AG04450 (cell line): ENCODE data around the gene KRT4. TPM values are rescaled to one million over a fixed set of nuclear protein-coding genes. Genes with fewer than 3 reads are reported as not detected.

Experiments used
- CTCF ChIA-PET: fragments of 300-600, 350-600 bp; formaldehyde crosslinking; extraction: SDS; loops from one replicate; lab custom pipeline; 2022; ENCODE audit warnings: antibody characterized with exemption, inconsistent platforms; lab: Charles Lee
- POLR2A ChIA-PET: fragments of 350-600 bp; formaldehyde crosslinking; extraction: SDS; loops from one replicate; lab custom pipeline; 2021; ENCODE audit warnings: antibody characterized with exemption, inconsistent platforms; lab: Yijun Ruan, JAX
- DNase-seq: peaks from one replicate; pipeline ENCODE4 v3.0.0-alpha.2; 2011; ENCODE audit warnings: low read depth, low spot score
- H3K27ac ChIP-seq: one replicate; pipeline ENCODE4 v1.5.1; 2012; ENCODE audit warnings: low read depth, low read length, control low read depth
- H3K27me3 ChIP-seq: one replicate; pipeline ENCODE4 v1.6.0; 2012; ENCODE audit warnings: low read length; ENCODE audit not compliant: control insufficient read depth, insufficient read depth
- H3K4me3 ChIP-seq: 2 replicates; pipeline ENCODE4 v1.5.1; 2011; ENCODE audit warnings: mild to moderate bottlenecking, low read depth, low read length, control low read depth
- H3K9me3 ChIP-seq: 2 replicates; pipeline ENCODE4 v1.5.1; 2012; ENCODE audit warnings: low read length; ENCODE audit not compliant: control insufficient read depth, insufficient read depth
- polyA plus RNA-seq: library from polyadenylated mRNA; depleted of rRNA; stranded (reverse); fragments of >200 nt; gene quantifications from 2 replicates; pipeline ENCODE4 v1.2.3, GENCODE V29; 2011
- TF ChIP-seq, protein P1 (sequence below): IDR thresholded peaks from 2 replicates; pipeline ENCODE4 v1.5.1; 2011; ENCODE audit warnings: low read depth, low read length, control low read depth, inconsistent platforms

Gene KRT4
- polyA plus RNA-seq, 1 experiment, result 0.16 TPM

DNA sequence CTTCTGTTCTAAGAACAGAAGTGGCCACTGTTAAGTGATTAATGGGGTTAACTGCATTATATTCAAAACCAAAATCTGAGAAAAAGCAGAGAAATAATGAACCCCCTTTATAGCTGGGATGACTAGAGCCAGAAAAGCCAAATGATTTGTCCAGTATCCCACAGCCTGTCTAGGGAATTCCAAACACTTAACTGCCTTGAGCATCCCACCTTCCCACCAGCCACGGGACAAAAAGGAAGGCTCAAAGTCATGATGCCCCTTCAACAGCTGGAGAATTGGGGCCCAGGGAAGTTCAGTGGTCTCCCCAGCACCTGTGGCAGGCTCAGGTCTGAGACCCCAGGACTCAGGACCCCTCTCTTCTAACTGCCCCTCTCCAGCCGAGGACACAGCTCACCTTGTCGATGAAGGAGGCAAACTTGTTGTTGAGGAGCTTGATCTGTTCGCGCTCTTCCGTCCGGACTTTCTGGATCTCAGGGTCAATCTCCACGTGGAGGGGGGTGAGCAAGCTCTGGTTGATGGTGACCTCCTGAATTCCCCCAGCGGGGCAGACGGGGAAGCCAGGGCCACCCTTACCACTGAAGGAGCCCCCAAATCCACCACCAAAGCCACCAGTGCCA lies 605 bp downstream of the KRT4 start:
- no peak overlapping the region for H3K27ac ChIP-seq
- TF ChIP-seq, protein P1, sequence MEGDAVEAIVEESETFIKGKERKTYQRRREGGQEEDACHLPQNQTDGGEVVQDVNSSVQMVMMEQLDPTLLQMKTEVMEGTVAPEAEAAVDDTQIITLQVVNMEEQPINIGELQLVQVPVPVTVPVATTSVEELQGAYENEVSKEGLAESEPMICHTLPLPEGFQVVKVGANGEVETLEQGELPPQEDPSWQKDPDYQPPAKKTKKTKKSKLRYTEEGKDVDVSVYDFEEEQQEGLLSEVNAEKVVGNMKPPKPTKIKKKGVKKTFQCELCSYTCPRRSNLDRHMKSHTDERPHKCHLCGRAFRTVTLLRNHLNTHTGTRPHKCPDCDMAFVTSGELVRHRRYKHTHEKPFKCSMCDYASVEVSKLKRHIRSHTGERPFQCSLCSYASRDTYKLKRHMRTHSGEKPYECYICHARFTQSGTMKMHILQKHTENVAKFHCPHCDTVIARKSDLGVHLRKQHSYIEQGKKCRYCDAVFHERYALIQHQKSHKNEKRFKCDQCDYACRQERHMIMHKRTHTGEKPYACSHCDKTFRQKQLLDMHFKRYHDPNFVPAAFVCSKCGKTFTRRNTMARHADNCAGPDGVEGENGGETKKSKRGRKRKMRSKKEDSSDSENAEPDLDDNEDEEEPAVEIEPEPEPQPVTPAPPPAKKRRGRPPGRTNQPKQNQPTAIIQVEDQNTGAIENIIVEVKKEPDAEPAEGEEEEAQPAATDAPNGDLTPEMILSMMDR, result no peak
- ChIA-PET POLR2A (no interaction called here), CTCF (interaction anchor here (1.0 kb wide), 1 partner anchor 441 kb away, joined by 3 read pairs; no protein-coding TSS in a partner anchor)
- no peak overlapping the region for H3K4me3 ChIP-seq
- H3K9me3 ChIP-seq, result no peaks in the 10 kb centered on the region
- peaks cover 18% of the 10 kb centered on the region for H3K27me3 ChIP-seq
- no peak for DNase-seq

DNA sequence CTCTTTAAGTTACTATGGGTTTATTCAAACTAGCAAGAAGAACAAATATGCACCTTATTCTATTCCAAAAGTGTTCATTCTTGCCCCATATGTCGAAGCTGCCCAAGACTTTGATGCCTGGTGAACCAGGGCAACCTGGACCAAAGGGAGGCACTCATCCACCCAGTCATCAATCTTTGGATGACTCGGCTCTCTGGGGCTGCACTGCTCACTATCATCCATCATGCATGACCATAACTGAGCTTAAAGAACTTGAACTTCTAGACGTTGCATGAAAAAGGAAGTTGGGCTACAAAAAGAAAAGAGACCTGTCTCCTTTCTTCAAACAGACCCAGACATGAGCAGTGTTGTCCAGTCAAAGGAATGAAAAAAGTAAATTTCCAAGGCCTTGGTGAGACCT lies 1.2 kb downstream of the KRT4 start:
- ChIA-PET POLR2A (no interaction called here), CTCF (no interaction called here)
- Histone ChIP-seq H3K9me3 (no peaks in the 10 kb centered on the region), H3K4me3 (no peak overlapping the region), H3K27ac (no peak overlapping the region), H3K27me3 (peaks cover 20% of the 10 kb centered on the region)
- TF ChIP-seq, protein P1, result no peak
- no peak for DNase-seq

DNA sequence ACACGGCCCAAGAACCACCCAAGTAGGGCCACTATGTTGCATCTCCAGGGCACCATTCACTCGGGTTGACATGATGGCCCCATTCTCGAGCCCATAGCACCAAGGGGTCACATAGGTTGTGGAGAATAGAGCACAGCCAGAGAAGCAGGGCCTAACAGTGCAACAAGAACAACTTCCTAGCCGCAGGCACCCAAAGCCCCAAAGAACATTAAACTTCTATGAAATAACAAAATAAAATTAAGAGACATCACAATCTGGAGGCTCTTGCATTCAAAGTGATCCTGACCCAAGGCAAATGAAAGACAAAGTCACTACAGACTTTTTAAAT lies 1.9 kb downstream of the KRT4 start:
- DNase-seq, result no peak
- TF ChIP-seq, protein P1, result no peak
- H3K9me3 ChIP-seq, result no peaks in the 10 kb centered on the region
- H3K27ac ChIP-seq, result no peak overlapping the region
- H3K27me3 ChIP-seq, result peaks cover 20% of the 10 kb centered on the region
- ChIA-PET CTCF (no interaction called here), POLR2A (no interaction called here)
- no peak overlapping the region for H3K4me3 ChIP-seq

DNA sequence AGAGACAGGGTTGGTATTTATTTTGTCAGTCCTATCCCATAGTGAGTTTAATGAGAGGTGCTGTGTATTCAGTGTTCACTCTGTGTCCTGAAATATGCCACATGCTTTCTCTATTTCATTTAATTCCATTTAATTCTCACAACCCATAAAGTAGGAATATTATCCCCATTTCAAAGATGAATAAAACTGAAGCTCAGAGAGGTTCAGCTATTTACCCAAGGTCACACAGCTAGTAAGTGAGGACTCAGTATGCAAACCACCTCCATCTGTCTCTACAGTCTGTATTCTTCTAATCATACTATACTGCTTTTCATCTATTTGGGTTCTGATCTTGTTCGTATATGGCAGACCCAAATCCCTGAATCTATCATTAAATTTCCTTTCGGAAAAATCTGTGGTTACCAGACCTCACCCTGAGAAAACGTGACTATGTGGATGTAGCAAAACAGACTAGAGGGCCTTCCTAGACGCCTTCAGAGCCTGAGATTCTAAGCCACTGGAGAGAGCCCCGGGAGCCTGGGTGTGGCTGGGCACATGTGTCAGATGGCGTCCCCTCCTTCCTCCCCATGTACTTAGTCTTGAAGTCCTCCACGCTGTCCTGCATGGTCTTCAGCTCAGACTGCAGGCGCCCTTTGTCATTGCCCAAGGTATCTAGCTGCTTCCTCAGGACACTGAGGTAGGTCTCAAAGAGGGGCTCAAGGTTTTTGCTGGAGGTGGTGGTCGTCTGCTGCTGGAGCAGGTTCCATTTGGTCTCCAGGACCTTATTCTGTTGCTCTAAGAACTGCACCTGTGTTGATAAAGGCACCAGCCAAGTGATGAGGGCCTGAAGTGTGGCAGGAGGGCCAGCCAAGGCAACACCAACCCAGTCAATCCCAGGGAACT lies 2.5 kb downstream of the KRT4 start:
- no peak overlapping the region for H3K27ac ChIP-seq
- CTCF ChIA-PET, result no interaction called here
- H3K27me3 ChIP-seq, result peaks cover 20% of the 10 kb centered on the region

More for the DNA sequence above, 2.5 kb downstream of the KRT4 start:
- no peaks in the 10 kb centered on the region for H3K9me3 ChIP-seq
- no peak for DNase-seq
- TF ChIP-seq, protein P1, result no peak
- no peak overlapping the region for H3K4me3 ChIP-seq
- POLR2A ChIA-PET, result no interaction called here
